HT-29 (cell line): ENCODE data around the gene ASCC1. TPM values are rescaled to one million over a fixed set of nuclear protein-coding genes. Genes with fewer than 3 reads are reported as not detected.
A peak's percentile ranks its signal among the peaks of the same experiment; 100 is the strongest.

Source experiments
- DNase-seq: peaks from one replicate; pipeline ENCODE4 v3.0.0-alpha.2; 2015; ENCODE audit warnings: low spot score
- total RNA-seq: library from RNA; depleted of rRNA; stranded (reverse); fragments of >200 nt; shearing (Covaris generic); gene quantifications from 2 replicates; pipeline ENCODE4 v1.2.3, GENCODE V29; 2014

The ASCC1 gene
- total RNA-seq, 1 experiment from 2014 or later, result 12.2 TPM

DNA sequence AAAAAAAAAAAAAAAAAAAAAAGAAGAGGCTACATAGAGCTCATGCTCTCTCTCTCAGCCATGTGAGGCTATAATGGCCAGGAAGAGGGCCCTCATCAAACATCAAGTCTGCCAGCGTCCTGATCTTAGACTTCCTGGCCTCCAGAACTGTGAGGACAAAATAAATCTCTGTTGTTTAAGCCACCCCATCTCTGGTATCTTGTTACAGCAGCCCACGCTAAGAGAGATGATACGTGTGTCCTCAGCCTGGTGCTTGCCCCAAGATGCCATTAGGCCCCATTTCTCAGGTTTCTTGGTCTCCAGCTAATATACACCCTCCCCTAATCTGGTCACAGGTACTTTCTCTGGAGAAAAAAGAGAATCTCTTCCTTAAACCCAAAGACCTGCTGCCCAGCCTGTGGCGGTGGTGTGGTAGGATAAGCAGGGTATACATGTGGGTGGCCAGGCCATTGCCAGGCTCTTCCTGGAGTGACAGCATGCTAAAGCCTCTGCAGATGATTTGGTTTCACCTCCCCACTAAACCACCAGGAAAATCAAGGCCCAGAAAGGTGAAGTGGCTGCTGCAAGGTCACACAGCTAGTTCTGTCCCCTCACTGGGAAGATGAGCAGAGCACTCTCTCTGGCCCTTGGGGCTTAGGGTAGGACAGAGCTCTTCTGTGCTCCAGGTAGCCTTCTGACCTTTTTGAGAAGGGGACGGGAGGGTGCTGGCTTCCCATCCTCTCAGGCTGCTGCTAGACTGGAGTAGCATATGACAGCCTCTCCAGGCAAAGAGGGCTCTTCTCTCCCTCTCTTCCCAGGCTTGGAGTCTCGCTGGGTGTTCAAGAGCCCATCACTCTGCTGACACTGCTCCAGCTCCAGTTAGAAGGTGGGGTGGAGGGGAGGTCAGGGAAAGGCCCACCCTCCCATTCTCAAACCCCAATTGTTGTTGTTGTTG lies 133.0 kb downstream of the ASCC1 start:
- no peak for DNase-seq

DNA sequence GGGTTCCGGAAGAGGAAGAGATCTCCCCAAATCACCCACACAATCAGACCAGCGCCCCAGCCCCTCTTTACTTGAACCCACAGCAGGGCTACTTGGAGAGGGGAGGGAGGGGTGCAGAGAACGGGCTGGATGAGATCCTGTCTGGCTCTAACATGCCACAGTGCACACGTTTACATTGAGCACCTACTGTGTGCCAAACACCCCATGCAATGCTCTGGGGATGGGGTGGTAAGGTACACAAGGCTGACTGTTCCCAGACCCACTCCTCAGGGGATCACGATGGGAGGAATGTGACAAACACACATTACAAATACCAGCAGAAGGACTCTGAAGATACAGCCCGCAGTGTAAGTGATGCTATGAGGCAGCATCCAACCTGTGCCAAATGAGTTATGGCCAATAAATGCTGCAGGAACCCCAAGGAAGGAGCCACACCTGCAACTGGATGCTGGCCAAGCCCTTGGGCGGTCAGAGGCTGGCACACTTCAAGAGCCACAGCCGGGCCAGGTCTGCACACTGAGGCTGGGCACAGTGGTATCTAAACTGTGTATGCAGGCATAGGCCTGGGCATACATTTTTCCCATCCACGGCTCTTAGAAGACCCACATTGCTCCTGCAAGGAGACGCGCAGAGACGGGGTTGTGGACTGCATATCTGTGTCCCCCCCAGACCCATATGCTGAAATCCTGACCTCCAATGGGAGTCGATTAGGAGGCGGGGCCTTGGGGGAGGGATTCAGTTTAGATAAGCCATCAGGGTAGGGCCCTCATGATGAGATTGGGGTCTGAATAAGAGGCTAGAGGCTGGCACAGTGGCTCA lies 134.1 kb downstream of the ASCC1 start:
- DNase-seq, result peak; percentile 49

GRCh38 chr10:72081210-72081609 lies 134.9 kb downstream of the ASCC1 start:
- DNase-seq, result no peak

- no peak for DNase-seq
These were observed 135.8 kb downstream of the ASCC1 start for GRCh38 chr10:72080042-72080975.

- DNase-seq, result no peak
These were observed 136.7 kb downstream of the ASCC1 start for GRCh38 chr10:72079356-72079755.

DNA sequence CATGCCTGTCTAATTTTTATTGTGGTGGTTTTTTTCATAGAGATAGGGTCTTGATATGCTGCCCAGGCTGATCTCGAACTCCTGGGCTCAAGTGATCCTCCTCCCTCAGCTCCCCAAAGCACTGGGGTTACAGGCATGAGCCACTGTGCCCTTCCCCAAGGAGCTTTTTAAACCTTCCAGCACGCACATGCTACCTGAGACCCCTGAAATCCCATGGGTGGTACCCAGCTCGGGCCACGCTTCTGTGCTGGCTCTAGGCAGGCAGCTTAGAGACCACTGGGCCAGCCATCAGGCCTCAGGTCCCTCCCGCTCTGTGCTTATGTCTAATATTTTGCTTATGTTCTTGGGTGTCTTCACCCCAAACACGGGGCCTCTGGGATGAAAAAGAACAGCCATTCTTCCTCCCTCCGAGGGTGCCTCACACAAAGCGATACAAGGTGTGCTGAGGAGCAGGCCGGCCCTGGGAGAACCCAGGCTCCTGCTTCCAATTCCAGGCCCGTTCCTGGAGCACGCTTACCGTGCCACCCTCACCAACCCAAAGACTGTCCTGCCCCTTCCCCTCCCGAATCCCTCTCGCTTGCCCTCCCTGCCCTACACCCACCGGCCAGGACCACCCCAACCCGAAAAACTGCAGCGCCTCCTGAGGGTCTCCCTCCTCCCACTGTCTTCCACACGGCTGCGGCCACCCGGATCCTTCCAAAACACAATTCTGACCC lies 138.6 kb downstream of the ASCC1 start:
- no peak for DNase-seq

GRCh38 chr10:72076756-72077155 lies 139.3 kb downstream of the ASCC1 start:
- DNase-seq, result no peak

- DNase-seq, result no peak
These were observed 140.5 kb downstream of the ASCC1 start for GRCh38 chr10:72075376-72076115.

- no peak for DNase-seq
These were observed 141.3 kb downstream of the ASCC1 start for GRCh38 chr10:72074574-72075375.

DNA sequence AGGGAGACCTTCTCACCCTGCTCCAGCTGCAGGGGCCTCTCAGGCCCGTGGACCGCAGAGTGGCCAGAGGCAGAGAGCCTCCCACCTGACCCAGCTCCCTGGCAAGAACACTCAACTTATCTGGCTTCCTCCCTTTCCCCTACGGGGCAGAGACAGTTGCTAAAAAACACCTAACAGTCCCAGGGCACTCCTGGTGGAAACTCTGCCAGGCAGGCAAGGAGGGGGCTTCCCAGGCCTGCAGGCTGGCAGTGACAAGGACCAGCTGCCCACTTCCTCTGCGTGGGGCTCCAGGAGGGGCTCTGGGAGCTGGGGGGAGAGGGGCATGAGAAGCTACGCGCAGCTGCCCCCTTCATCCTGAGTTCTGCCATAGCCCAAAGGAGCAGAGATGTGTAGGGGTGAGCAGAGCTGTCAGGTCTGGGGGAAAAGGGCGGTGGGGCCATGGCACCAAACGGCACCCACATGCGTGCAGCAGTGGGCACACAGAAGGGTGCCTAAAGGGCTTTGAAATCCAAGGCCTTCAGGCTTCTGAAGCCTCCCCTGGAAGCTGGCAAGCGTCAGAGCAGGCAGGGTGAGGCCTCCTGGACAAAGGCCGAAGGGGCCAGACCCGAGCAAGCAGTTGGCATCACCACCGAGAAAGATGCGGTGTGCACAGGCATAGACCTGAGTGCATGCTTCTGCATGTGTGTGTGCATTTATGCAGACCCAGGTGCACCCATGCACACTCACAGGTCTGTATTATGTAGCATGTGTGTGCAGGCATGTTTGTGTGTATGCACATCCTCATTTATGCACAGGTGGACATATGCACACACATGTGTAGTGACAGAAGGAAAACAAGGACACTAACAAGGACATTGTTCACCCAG lies 142.1 kb downstream of the ASCC1 start:
- no peak for DNase-seq

- DNase-seq, result no peak
These were observed 143.4 kb downstream of the ASCC1 start for GRCh38 chr10:72072639-72073038.

- DNase-seq, result no peak
These were observed 144.0 kb downstream of the ASCC1 start for GRCh38 chr10:72072046-72072445.

DNA sequence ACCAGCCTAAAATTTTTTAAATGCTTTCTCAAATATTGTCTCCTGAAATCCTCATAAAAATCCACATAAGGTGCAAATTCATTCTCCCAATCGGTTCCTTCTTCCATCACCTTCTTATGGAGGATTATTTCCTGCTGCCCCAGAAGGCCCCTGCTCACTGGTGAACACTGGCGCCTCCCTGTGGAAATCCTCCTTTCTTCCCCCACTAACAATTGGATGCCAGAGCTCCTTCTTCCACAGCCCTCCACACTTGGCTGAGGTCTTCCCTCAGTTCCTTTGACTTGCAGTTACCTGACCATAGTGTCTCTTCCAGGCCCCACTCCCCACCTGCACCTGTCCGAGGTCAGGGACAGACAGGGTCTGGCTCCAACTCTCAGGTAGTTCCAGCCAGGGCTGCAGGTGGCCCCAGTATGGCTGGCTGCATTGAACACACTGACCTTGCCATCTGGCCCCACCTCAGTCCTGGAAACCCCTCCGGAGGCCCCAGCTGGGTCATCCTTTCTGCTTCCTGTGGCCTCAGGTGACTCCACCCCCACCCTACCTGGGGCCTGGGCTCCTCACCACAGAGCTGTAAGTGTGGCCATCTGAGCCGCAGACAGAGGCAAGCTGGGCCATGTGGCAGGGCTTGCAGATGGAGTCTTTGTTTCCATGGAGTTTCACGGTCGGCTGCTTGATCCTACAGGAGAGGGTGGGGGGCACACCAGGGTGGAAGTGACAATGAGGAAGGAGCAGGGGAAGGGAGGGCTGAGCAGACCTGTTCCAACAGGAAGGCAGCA lies 146.1 kb downstream of the ASCC1 start:
- peak; percentile 12 for DNase-seq

- no peak for DNase-seq
These were observed 147.1 kb downstream of the ASCC1 start for GRCh38 chr10:72068901-72069446.

DNA sequence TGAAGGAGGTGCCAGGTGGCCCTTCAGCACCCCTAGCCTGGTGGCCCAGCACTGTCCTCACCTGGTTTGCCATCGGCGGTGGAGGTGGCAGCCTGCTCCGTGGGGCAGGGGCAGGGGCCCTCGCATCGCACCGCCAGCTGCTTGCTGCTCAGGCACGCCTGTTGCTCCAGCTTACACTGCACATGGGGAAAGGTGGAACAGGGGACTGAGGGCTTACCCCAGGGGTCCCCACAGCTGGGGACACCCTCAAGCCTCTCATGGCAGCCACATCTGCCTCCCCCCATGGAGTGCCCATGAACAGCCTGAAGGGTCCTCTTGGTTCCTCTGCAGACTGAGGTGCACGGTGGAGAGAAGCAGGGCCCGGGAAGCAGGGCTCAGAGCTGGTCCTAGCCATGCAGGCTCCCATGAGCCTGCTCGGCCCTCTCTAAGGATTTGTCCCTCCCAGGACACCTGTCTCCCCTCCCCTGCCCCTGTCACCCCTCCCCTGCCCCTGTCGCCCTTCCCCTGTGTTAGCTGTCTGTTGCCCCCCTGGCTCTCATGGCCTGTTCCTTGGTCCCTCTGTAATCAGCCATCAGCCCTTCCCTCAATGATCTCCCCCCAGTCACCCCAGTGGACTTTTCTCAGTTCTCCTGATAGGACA lies 147.8 kb downstream of the ASCC1 start:
- DNase-seq, result no peak

GRCh38 chr10:72067463-72068125 lies 148.5 kb downstream of the ASCC1 start:
- no peak for DNase-seq
